GM18951 (cell line): ENCODE measurements around the gene ZNF362.

ENCODE experiments used
- POLR2A ChIP-seq: IDR thresholded peaks from 4 replicates; pipeline ENCODE4 v1.6.1; 2011; ENCODE audit warnings: mild to moderate bottlenecking; ENCODE audit not compliant: insufficient read length, insufficient read depth; ENCODE audit errors: extremely low read depth
- in situ Hi-C: fragments of 300-500 bp; cut with MboI; formaldehyde crosslinking; loops from one replicate; pipeline ENCODE4 v1.12.0; 2022; ENCODE audit warnings: low sequenced_read_pairs, mixed read lengths, inconsistent platforms; ENCODE audit not compliant: unreplicated experiment

Gene ZNF362

DNA sequence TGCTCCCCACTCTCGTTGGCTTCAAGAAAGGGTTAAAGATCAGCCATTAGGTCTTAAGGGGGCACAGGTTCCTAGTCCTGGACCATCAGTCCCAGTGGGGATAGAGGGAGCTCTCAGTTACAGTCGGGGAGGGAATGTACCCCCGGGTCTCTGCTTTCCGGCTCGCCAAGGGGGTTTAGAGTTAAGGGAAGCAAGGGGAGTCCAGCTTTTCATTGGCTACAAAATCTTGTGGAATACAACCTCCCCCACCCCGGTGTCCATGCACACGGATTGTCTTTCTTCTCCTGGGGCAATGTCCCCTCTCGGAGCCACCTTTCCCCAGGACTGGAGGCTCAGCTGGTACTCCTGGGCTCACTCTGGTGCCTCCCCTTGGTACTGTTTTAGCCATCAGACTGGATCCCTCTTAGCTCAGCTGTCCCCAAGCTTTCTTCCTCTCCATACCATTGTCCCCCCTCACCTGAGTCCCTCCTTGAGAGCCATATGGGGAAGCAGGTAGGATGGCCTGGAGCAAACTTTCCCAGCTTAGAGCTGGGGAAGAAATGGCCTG is 64.4 kb downstream of the ZNF362 start, which contains the start of gene A3GALT2:
Gene A3GALT2 (minus strand): TSS at position 480 of the 547 bp plus-strand sequence. CDS start 0 bp downstream, at position 480.
- no peak for TF ChIP-seq POLR2A
- in situ Hi-C loops: no loop called here

DNA sequence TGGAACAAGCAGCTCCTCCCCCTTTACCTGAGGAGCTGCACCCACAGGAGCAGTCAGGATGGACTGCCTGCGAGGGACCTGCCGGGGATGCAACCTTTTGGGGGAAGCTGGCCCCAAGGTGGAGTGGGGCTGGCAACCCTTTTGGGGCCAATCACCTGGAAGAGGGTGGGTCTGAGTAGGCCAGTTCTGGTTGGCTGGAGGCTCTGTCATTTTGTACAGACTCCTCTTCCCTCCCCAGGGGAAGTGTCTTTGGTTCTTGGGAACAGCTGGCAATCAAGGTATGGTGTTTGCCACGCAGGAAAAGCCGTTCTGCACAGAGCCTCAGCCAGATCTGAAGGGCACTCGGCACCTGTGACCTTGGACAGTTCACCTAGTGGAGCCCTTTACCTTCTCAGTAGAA is 64.9 kb downstream of the ZNF362 start:
- in situ Hi-C loops: no loop called here
- TF ChIP-seq POLR2A: no peak

DNA sequence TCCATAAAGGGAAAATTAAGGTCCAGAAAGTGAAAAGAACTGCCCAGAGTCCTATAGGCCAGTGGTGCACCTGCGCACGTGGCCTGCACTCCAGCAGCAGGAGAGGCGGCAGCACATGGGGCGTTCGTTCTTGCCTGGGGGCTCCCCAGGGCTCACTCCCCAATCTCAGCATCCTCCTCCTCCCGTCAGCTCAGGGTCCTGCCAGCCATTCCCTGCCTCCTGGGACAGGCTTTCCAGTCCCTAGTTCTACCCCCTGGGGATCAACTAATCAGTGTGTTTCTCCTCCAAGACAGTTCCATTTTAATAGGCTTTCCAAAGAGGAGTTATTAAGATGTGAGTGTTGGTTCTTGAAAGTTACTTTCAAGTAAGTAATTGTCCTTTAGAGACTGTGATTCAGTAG is 65.8 kb downstream of the ZNF362 start:
- in situ Hi-C loops: no loop called here
- TF ChIP-seq POLR2A: no peak

DNA sequence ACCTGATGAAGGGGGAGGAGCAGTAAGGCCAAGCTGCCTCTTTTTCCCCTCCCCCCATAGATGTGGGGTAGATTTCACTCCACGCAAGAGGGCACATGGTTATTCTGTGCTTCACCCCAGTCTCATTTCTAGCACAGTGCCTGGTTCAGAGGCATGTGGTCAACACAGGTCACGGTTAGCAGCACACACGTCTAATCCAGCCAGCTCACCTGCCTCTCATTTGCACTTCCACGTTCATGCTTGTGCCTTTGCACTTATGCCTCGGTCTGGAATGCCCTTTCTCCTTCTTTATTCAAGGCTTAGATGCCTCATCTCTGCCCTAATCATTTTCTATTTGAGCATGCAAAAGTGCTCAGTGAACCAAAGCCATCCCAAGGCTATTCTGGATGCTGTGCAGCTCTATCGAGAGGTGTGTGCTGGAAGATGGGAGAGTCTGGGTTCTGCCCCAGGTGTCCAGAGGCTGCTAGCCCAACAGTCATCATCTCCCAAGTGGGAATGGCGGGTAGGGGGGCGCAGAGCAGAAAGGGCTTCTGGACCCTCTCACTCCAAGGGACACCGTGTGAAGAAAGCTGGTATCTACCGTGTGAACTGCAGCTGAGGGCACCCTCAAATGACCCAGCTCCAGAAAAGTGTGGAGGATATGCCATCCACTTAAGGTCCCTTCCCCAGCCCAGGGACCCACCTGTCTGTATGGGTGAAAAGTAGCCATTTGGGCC is 66.7 kb downstream of the ZNF362 start:
- in situ Hi-C loops: no loop called here
- no peak for TF ChIP-seq POLR2A

DNA sequence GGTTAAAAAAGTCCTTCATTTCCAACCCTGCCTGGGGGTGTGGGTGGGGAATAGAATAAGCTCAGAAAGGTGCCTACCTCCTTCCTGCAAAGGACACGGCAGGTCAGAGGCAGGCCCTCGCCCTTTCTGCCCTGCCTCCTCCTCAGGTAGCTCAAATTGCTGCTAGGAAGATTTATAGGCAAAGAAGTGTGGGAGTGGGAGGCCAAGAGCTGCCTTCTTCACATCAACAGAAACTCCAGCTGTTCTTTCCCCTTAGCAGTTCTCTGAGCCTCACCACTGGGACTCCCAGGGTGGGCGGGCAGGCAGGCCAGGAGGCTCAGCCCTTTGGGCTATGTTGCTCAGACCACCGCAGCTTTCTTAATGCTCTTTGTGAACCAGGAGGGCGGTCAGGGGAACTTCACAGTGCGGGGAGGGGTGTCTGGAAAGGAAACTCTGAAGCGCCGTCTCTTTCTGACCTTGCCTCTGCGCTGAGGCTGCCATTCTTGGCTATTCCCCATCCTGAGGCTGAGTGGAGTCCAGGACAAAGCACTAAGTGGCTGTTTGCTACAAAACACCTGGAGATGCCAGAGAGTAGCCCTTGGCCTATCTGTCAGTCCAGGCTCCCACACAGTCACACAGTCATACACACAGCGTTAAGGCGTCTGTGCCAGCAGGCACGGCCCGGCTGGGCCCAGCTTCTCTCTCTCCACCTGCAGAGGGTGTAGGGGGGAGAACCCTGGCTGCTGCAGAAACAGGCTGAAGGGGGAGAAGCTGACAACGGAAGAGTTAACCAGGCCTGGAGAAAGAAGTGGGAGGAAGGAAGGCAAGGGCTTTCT is 67.6 kb downstream of the ZNF362 start:
- in situ Hi-C loops: no loop called here
- TF ChIP-seq POLR2A: no peak

DNA sequence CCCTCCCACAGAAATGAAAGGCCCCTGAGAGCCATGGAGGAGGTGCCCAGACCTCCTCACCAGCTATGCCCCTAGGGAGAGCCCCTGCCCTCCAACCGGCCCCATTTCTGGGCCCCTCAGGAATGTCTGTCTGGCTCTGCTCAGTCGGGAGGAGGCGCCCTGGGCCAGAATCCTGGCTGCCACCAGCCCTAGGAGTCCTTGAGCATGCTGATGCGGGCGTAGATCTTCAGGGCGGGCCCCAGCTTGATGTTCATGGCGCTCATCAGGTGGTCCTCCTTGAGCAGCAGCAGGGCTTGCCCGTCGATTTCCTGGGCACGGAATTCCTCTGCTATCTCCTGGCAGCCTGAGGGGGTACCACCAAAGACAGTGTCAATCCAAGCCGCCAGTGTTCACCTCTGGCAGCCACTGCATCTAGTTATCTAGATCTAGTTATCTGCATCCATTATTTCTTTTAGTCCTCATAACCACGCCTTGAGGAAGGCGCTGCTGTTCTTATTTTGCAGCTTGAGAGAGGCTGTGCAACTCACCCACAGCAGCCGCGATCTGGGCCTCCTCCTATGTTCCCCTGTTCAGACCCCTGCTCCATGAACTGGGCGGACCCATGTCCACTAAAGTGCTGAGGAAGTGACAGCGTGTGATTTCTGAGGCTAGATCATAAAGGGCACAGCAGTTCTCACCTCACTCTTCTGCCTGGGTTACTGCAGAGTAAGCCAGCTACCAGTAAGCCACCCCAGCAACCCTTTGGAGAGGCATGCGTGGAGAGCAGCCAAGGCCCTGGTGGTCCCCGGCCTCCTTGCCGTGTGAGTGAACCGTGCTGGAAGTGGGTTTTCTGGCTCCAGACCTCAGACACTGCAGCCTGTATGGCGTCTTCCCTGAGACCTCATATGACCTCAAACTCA is 68.6 kb downstream of the ZNF362 start:
- in situ Hi-C loops: no loop called here
- no peak for TF ChIP-seq POLR2A

DNA sequence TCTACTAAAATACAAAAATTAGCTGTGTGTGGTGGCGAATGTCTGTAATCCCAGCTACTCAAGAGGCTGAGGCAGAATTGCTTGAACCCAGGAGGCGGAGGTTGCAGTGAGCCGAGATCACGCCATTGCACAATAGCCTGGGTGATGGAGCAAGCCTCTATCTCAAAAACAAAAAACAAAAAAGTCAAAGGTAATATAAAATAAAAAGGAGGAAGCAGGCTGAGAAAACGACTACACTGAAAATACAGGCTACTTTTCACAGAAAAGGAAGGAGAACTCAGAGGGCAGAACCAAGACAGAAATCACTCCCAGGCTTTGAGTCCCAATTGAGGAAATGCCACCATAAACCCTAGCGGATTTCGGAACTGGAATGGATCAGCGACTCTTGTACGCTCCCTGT is 70.5 kb downstream of the ZNF362 start:
- in situ Hi-C loops: no loop called here
- no peak for TF ChIP-seq POLR2A

DNA sequence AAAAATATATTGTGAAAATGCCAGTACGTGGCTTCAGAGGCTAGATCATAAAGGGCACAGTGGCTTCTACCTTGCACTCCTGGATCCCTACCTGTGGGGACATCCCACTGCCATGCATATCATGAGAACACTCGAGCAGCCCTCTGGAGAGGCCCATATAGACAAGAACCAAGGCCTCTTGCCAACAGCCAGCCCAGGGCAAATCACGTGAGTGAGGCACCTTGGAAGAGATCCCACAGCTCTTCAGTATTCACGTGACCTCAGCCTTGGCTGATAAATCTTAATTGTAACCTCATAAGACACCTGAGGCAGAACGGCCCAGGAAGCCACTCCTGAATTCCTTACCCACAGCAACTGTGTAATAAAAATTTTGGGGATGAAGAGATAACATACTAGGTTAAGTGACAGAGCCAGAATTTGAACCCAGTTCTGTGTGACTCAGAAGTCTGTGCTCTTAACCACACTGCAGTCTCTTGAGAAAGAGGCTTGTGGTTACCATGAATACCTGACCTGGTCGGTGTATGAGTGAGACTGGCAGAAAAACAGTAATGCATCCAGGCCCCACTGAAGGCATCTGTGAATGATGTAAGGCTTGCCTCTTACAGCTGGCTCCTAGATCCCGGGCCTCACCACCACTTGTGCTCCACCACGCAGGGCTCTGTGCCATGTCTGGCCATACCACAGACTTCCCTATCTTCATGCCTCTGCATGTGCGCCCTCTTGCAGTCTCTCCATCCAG is 71.5 kb downstream of the ZNF362 start:
- no peak for TF ChIP-seq POLR2A
- in situ Hi-C loops: no loop called here

DNA sequence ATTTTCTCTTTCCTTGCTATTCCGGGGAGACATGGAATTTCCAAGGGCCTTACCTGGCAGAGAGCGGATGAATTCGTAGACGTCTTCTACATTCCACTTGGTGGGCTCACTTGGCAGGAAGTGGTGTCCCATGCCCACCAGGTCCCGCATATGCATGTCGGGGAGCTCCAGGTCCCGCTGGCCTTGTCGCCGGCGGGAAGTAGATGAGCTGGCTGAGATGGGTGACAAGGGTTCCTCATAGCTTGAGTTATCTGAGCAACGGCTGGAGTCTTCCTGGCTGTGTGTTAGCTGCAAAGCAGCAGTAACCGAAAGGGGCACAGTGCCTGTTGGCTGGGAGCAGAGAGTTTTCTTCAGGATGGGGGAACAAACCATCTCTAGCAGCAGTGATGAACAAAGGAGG is 72.5 kb downstream of the ZNF362 start:
- no peak for TF ChIP-seq POLR2A
- in situ Hi-C loops: no loop called here

DNA sequence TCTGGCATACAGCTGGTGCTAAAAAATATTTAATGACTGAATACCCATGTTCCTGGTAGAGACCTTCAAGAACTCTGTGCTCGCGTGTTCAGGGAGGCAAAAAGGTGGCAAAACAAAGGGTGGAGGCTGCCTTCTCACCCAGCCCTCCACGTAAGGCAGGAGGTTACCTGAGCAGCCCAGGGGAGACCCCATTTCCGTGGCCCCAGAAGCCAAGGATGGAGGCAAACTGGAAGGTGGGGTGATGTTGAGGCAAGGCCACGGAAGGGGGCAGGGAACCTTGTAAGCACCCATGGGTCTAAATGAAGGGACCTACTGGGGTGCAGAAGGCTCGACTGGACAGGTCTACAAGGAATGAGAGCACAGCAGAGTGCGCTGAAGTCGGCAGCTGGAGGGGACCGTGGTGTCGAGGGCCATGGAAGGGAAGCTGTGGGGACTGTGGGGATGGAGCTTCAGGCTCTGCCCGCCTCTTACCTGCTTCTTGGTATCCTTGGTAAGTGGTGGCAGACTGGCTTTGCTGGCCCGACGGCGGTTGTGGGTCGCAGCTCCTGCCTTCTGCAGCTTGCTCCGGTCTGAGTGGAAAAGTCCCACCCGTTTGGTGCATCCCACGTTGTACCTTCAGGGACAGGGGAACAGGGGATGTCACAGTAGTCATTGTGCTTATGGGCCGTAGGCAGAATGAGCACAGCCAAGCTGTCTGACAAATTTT is 73.5 kb downstream of the ZNF362 start:
- TF ChIP-seq POLR2A: no peak
- in situ Hi-C loops: no loop called here

DNA sequence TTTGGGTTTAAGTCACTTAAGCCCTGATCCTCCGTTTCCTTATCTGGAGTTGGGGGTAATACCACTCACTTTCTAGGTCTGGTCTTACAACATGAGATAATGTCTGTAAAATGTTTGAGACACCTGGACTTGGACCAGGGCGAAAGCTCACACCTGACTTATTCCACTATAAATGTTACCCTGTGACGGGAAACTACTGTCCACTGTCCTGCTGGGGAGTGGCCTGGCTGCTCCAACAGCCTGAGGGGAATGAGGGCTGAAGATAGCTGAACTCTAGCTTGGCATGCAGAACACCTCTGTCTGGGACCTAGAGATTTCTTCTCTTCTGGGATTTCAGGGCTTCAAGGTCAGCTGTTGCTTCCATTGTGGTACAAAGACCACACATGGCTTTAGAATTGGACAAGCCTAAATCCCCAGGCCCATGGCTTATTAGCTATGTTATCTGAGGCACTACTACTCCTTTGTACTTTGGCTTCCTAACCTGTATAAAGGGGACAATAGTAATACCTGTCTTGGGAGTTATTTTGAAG is 74.1 kb downstream of the ZNF362 start:
- in situ Hi-C loops: no loop called here
- no peak for TF ChIP-seq POLR2A
